GM19372 (cell line): ENCODE results near the gene BLTP2.
"Not testable (repeated sequence)": the region's sequence is repeated elsewhere in the genome, so short reads cannot be mapped to it uniquely, and the experiment has no call there.

Experiments used
- ATAC-seq: cut with Tn5 transposase; IDR thresholded peaks from one replicate; pipeline ENCODE4 v1.9.1; 2021; ENCODE audit warnings: mild to moderate bottlenecking, low read depth, moderate library complexity; ENCODE audit not compliant: unreplicated experiment

The BLTP2 gene

DNA sequence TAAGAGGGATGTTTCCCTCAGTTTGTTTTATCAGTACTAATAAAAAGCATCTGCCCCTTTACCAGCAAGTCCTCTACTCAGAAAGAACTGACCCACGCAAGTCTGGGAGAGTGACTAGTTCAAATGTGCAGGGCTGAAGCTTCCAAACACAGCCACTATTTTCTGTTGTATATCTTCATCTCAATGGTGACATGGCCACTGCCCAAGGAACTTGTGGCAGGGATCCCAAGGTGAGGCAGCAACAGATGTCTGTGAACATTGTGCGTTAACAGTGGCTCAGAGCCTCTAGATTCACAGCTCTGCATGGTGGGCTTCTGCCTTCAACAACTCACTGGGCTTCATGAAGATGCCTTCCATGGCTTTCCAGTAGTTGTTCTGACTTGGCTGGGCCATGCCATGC, 3.7 kb upstream of the BLTP2 start:
- ATAC-seq, result no peak

- no peak for ATAC-seq
Measured at GRCh38 chr17:28646039-28646754, 1.2 kb upstream of the BLTP2 start.

DNA sequence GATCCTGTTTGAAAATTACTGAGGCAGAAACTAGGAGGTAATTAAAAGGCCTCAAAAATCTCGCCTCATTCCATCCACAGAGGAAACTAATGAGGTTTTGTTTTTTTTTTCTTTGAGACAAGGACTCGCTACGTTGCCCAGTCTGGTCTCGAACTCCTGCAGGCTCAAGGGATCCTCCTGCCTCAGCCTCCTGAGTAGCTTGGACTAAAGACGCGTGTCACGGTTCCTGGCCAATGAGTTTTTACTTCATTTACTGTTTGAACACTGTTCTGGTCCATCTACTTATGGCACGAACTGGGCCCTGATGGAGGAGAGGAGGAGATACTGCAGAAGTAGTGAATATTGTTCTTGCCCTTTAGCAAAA, 600 bp upstream of the BLTP2 start:
- no peak for ATAC-seq

- ATAC-seq, result no peak
Measured at GRCh38 chr17:28643983-28644786, 773 bp downstream of the BLTP2 start.

- no peak for ATAC-seq
Measured at GRCh38 chr17:28641579-28641978, 3.4 kb downstream of the BLTP2 start.

DNA sequence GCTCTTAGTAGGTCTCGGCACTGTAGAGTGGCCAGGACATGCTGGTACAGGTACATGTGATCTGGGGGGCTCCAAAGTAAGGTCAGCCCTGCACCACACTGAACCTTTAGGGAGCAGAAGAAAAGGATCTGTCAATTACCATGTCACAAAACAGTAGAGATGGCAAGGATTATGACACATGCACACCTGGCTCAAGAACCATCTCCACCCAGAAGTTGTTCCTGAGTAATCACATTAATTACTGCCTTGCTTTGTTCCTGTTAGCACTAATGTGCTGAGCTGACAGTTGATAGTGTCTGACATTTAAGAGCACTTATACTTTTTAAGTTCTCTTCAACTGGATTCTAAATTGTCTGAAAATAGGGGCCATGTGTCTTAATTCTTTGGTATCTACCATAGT, 9.5 kb downstream of the BLTP2 start:
- no peak for ATAC-seq

GRCh38 chr17:28634206-28634865, 10.6 kb downstream of the BLTP2 start:
- no peak for ATAC-seq

DNA sequence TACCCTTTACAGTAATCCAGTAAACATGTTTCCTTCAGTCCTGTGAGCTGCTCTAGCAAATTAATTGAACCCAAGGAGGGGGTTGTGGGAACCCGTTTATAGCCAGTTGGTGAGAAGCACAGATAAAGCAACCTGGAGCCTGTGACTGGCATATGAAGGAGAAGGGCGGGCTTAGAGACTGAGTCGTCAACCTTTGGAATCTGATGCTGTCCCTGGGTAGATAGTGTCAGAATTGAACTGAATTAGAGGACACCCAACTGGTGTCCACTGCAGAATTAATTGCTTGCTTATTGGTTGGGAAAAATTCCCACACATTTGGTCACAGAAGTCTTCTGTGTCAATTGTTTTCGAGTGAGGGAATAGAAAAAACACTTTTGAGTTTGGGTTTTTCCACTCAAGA, 18.1 kb downstream of the BLTP2 start:
- ATAC-seq, result no peak

DNA sequence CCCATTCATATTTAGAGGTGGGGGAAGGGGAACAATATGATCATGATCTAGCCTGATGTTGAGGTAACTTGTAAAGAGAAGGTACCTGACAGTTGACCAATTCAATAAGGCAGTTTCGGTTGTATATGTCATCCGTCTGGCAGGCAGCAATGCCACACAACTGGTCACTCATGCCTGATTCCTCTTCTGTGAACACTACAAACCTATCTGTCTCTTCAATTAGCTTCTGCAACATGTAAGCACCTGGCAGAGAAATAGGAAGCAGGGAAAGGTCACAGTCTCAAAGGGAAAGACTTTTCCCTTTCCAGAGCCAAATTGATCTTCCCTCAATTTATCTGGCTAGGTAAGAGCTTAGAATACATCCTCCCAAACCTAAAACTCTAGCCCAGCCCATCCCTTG, 20.8 kb downstream of the BLTP2 start:
- no peak for ATAC-seq

GRCh38 chr17:28623696-28624095, 21.3 kb downstream of the BLTP2 start:
- no peak for ATAC-seq

DNA sequence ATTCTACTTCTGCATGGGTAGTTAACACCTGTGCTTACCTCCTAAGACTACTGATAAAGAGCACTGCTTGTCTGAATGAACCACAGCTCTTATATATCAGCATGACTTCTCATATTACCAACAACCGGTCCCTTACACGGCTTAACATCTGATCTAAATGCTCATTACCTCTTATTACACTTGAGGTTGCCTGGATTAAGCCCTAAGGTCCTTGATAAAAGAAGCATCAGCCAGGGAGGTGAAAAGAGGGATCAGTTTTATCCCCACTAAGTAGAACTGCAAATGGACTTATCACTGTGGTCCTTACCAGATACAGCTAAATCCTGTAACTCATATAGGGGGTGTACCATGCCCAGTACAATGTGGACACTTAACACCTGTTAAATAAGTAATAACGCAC, 22.8 kb downstream of the BLTP2 start:
- no peak for ATAC-seq

DNA sequence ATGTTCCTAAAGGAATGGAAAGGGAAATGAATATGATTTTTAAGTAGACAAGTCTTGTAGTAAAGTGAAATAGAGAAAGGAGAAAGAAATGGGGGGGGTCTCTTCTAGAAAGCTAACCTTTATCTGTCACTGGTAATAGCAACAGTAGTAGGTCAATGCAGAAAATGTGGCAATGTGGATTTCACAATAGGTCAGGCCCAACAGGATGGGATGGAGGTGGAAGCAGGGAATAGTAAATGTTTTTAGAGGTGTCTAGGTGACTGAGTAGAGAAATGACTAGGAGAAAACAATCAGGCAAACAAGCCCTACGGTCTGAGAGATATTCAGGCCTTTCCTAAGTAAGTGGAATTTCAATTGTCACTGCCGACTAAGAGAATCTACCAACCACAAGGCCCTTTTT, 24.9 kb downstream of the BLTP2 start:
- ATAC-seq, result no peak

DNA sequence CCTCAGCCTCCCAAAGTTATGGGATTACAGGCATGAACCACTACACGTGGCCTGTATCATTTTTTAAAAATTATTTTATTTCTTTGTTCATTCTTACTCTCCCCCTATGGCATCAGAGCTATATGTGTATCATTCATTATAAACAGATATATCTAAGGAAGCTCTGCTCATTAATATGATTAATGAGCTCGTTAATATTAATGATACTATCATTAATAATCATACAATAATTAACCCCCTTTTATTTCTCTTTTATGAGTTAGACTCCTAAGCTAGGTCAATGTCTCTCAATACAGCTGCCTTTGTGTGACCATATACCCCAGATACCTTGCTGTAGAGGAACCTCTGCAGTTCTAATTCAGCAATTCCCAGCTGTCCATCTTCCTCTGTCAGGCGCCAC, 26.5 kb downstream of the BLTP2 start:
- ATAC-seq, result no peak

- ATAC-seq, result no peak
Measured at GRCh38 chr17:28616281-28616680, 28.7 kb downstream of the BLTP2 start.

GRCh38 chr17:28615260-28615940, 29.6 kb downstream of the BLTP2 start:
- ATAC-seq, result no peak

DNA sequence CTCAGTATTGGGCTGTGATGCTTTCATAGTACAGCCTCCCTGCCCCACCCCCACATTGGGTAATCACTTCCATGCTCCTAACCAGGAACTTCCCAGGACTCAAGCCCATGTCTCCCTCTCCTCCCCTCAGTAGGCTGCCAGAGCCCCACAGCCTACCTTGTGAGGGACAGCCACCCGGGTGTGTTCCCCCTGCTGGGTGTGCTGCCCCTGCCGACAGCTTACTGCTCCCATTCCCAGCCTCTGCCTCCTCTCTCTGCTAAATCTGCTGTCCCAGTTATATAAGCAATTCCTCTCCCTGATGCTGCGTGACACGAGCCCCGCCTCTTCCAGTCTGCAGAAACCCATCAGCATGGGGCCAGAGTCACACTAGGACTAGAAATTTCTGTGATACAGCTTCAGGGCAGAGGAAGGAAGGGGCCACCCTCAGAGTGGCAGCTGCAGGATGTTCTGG, 31.0 kb downstream of the BLTP2 start, which contains the start of gene RSKR:
TSS of gene RSKR (minus strand) at position 255 of the 451 bp plus-strand sequence. CDS start at position 231, 24 bp downstream.
- no peak for ATAC-seq

- ATAC-seq, result no peak
Measured at GRCh38 chr17:28612936-28613872, 31.8 kb downstream of the BLTP2 start.

- ATAC-seq, result no peak
Measured at GRCh38 chr17:28612531-28612930, 32.4 kb downstream of the BLTP2 start.

DNA sequence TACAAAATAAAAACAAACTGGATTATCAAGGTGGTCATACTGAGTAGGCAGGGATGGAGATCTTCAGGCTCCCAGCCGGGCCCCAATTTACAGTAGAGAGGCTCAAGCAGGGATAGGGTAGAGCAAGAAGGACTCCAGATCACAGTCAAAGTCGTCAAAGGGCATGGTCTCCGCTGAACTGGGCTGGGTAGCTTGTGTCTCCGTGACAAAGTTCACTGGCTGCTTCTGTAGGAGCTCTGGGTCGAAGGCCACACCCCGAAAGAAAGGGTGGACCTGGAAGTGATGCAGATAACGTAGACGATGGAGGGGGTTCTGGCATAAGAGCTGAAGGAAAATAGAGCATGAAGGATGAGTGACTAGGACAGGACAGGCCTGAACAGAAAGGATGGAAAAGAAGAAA, 34.6 kb downstream of the BLTP2 start:
- no peak for ATAC-seq

GRCh38 chr17:28604031-28604430, 40.9 kb downstream of the BLTP2 start:
- not testable (repeated sequence) for ATAC-seq
